ENCODE data around the gene PARP2. TPM values are rescaled to one million over a fixed set of nuclear protein-coding genes. Genes with fewer than 3 reads are reported as not detected.

Gene PARP2
- total RNA-seq, 1 experiment from 2014 or later: 49.4 TPM

GRCh38 chr14:20331053-20331613 lies 12.3 kb upstream of the PARP2 start:
- Mint-ChIP-seq H3K4me3 (ENCODE audit: unreplicated experiment) (peak overlapping the region; percentile 96), H3K27me3 (ENCODE audit: insufficient read depth, unreplicated experiment) (no peaks in the 10 kb centered on the region), H3K36me3 (ENCODE audit: insufficient read depth, unreplicated experiment) (peaks cover 49% of the 10 kb centered on the region), H3K4me1 (ENCODE audit: low read depth, unreplicated experiment) (peaks cover 22% of the 10 kb centered on the region), H3K27ac (ENCODE audit: unreplicated experiment) (peak overlapping the region; percentile 96), H3K9me3 (ENCODE audit: unreplicated experiment) (no peaks in the 10 kb centered on the region)
- TF ChIP-seq CTCF (IDR thresholded peaks at IDR 0.05; ENCODE audit: insufficient read depth in 1 of 2, low read depth in 1 of 2, low read length in 1 of 2, severe bottlenecking in 1 of 2, unreplicated experiment in 1 of 2): no peak
- Histone ChIP-seq H3K36me3 (ENCODE audit: control insufficient read depth, insufficient read depth, low read length) (no peaks in the 10 kb centered on the region; the same call in none of the 2 replicates), H3K4me3 (ENCODE audit: low read depth, low read length) (no peak overlapping the region), H3K9me3 (no peaks in the 10 kb centered on the region), H3K4me1 (peaks cover 16% of the 10 kb centered on the region; the same call in 1 of the 2 replicates), H3K27me3 (replicated peaks; ENCODE audit: control insufficient read depth, insufficient read depth, low read length) (no peaks in the 10 kb centered on the region)
- no peak for DNase-seq
- ChIA-PET POLR2A (interaction anchor here (2.5 to 3.0 kb wide), 2 partner anchors 11 to 12 kb away, joined by 16 to 52 read pairs; partner anchors contain the start of gene PARP2), CTCF (no interaction called here)
- intact Hi-C loops (cut with micrococcal nuclease; ENCODE audit: unreplicated experiment): no loop called here
- BruUV-seq (replicated peaks): no TSS peak

DNA sequence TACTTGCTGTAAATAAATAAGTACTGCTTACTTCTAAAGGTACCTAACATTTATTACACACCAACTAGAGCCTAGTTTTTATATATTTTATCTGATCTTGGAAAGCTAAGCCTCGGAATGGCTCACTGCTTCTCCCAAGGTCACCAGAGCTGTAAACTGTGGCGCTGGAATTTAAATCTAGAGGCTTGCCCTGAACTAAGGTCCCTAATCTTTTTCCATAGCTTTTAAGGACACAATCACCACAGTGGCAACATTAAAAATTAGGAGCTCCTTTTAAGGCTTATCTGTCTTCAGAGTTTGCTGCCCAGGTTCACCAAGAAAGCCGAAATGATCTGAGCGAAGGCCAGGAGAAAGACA lies 11.0 kb upstream of the PARP2 start:
- Histone ChIP-seq H3K9me3 (no peaks in the 10 kb centered on the region), H3K36me3 (ENCODE audit: control insufficient read depth, insufficient read depth, low read length) (no peaks in the 10 kb centered on the region), H3K4me1 (peaks cover 15% of the 10 kb centered on the region; the same call in 1 of the 2 replicates), H3K4me3 (ENCODE audit: low read depth, low read length) (peak overlapping the region; percentile 60), H3K27me3 (replicated peaks; ENCODE audit: control insufficient read depth, insufficient read depth, low read length) (no peaks in the 10 kb centered on the region)
- Mint-ChIP-seq H3K27me3 (ENCODE audit: insufficient read depth, unreplicated experiment) (no peaks in the 10 kb centered on the region), H3K4me3 (ENCODE audit: unreplicated experiment) (peak overlapping the region; percentile 96), H3K9me3 (ENCODE audit: unreplicated experiment) (no peaks in the 10 kb centered on the region), H3K36me3 (ENCODE audit: insufficient read depth, unreplicated experiment) (peaks cover 36% of the 10 kb centered on the region), H3K4me1 (ENCODE audit: low read depth, unreplicated experiment) (peaks cover 22% of the 10 kb centered on the region), H3K27ac (ENCODE audit: unreplicated experiment) (peak overlapping the region; percentile 96)
- TF ChIP-seq CTCF (IDR thresholded peaks at IDR 0.05; ENCODE audit: insufficient read depth in 1 of 2, low read depth in 1 of 2, low read length in 1 of 2, severe bottlenecking in 1 of 2, unreplicated experiment in 1 of 2): no peak
- intact Hi-C loops (cut with micrococcal nuclease; ENCODE audit: unreplicated experiment): loop anchor here (2.0 kb wide), 1 partner anchor 122 kb away; the partner anchor contains the start of genes APEX1 and OSGEP
- POLR2A ChIA-PET: interaction anchor here (0.6 to 3.0 kb wide), 3 partner anchors 10 to 137 kb away, joined by 3 to 52 read pairs (median 12); partner anchors contain the start of genes PARP2 and PIP4P1
- no peak for DNase-seq
- CTCF ChIA-PET: interaction anchor here (1.1 kb wide), 1 partner anchor 11 kb away, joined by 6 read pairs; the partner anchor contains the start of gene PARP2
- no TSS peak for BruUV-seq (replicated peaks)

GRCh38 chr14:20332788-20333493 lies 10.5 kb upstream of the PARP2 start, which contains the start of gene CCNB1IP1:
TSS of gene CCNB1IP1 (minus strand) at chr14:20333279. CDS start at chr14:20316523, 16,756 bp downstream.
- Mint-ChIP-seq H3K4me3 (ENCODE audit: unreplicated experiment) (peak within 1 kb of the TSS; percentile 96), H3K27me3 (ENCODE audit: insufficient read depth, unreplicated experiment) (no peaks in the 10 kb centered on the region), H3K4me1 (ENCODE audit: low read depth, unreplicated experiment) (peaks cover 22% of the 10 kb centered on the region), H3K9me3 (ENCODE audit: unreplicated experiment) (no peaks in the 10 kb centered on the region), H3K36me3 (ENCODE audit: insufficient read depth, unreplicated experiment) (peaks cover 31% of the 10 kb centered on the region), H3K27ac (ENCODE audit: unreplicated experiment) (peak within 1 kb of the TSS; percentile 96)
- Histone ChIP-seq H3K9me3 (no peaks in the 10 kb centered on the region), H3K27me3 (replicated peaks; ENCODE audit: control insufficient read depth, insufficient read depth, low read length) (no peaks in the 10 kb centered on the region), H3K4me3 (ENCODE audit: low read depth, low read length) (peak within 1 kb of the TSS; percentile 60), H3K4me1 (peaks cover 10% of the 10 kb centered on the region; the same call in 1 of the 2 replicates), H3K36me3 (ENCODE audit: control insufficient read depth, insufficient read depth, low read length) (no peaks in the 10 kb centered on the region)
- intact Hi-C loops (cut with micrococcal nuclease; ENCODE audit: unreplicated experiment): loop anchor here (1.0 to 2.0 kb wide), 2 partner anchors 10 to 122 kb away; partner anchors contain the start of genes APEX1, OSGEP and PARP2
- BruUV-seq (replicated peaks): TSS peak; percentile 85
- POLR2A ChIA-PET: interaction anchor here (0.6 to 3.0 kb wide), 3 partner anchors 10 to 137 kb away, joined by 3 to 52 read pairs (median 12); partner anchors contain the start of genes PARP2 and PIP4P1
- no peak for TF ChIP-seq CTCF (IDR thresholded peaks at IDR 0.05; ENCODE audit: insufficient read depth in 1 of 2, low read depth in 1 of 2, low read length in 1 of 2, severe bottlenecking in 1 of 2, unreplicated experiment in 1 of 2)
- peak; percentile 69 to 76 for DNase-seq
- CTCF ChIA-PET: interaction anchor here (0.8 to 1.1 kb wide), 2 partner anchors 10 kb away, joined by 3 to 6 read pairs; partner anchors contain the start of gene PARP2
